ENCODE results near the gene LAD1. TPM values are rescaled to one million over a fixed set of nuclear protein-coding genes. Genes with fewer than 3 reads are reported as not detected.
A peak's percentile ranks its signal among the peaks of the same experiment; 100 is the strongest.

LAD1 gene
- total RNA-seq, 1 experiment from 2014 or later = 0.10 TPM

DNA sequence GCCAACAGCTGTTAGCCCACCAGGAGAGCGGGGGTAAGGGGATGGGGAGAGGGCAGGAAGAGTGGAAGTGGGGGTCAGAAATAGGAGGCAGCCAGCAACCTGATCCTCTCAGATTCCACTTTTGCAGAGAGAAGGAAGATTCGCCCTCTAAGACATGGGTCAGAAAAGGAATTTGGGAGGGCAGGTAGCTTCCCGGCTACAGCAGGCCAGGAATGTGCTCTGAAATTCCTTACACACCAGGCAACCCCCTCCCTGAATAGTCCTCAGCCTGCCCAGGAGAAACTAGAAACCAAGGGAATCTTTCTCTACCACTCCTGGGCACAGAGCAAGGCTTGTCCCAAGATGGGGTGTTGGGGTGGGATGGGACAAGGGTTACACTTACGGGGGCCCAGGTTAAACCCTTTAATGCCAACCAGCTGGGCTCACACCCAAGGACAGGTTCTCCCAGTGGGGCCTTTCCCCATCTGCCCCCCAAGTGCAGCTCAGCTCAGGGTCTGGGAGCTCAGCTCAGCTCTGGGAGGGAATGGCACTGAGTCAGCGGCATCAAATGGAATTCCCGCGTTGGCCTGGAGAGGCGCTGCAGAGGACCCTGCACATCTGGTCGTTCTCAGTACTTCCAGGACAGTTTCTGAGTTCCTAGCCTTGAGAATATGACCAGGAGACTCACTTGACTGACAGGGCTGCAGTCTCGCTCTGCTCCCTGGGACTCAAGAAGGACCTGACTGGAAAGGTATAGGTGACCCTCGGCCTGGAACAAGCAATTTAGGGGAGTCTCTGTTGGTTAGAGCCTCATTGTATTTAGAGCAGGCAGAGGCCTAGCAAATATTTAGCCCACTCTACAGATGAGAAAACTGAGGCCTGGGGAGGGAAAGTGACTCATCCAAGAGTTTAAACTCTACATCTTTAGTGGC, 22.4 kb downstream of the LAD1 start:
- ATAC-seq = no peak
- intact Hi-C loops (cut with micrococcal nuclease; ENCODE audit: unreplicated experiment) = no loop called here
- TF ChIP-seq SIN3A (IDR thresholded peaks at IDR 0.05; ENCODE audit: borderline replicate concordance, insufficient read depth, low read depth, low read length) (no peak), TCF7L2 (IDR thresholded peaks at IDR 0.05; ENCODE audit: low read depth, low read length) (no peak), POLR2AphosphoS5 (IDR thresholded peaks at IDR 0.05; ENCODE audit: low read depth, low read length) (no peak)
- TF ChIP-seq, protein P1, sequence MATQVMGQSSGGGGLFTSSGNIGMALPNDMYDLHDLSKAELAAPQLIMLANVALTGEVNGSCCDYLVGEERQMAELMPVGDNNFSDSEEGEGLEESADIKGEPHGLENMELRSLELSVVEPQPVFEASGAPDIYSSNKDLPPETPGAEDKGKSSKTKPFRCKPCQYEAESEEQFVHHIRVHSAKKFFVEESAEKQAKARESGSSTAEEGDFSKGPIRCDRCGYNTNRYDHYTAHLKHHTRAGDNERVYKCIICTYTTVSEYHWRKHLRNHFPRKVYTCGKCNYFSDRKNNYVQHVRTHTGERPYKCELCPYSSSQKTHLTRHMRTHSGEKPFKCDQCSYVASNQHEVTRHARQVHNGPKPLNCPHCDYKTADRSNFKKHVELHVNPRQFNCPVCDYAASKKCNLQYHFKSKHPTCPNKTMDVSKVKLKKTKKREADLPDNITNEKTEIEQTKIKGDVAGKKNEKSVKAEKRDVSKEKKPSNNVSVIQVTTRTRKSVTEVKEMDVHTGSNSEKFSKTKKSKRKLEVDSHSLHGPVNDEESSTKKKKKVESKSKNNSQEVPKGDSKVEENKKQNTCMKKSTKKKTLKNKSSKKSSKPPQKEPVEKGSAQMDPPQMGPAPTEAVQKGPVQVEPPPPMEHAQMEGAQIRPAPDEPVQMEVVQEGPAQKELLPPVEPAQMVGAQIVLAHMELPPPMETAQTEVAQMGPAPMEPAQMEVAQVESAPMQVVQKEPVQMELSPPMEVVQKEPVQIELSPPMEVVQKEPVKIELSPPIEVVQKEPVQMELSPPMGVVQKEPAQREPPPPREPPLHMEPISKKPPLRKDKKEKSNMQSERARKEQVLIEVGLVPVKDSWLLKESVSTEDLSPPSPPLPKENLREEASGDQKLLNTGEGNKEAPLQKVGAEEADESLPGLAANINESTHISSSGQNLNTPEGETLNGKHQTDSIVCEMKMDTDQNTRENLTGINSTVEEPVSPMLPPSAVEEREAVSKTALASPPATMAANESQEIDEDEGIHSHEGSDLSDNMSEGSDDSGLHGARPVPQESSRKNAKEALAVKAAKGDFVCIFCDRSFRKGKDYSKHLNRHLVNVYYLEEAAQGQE (IDR thresholded peaks at IDR 0.05; ENCODE audit: insufficient read depth in 1 of 2, low read depth in 2 of 2, low read length in 1 of 2) = no peak
- TF ChIP-seq, protein P2, sequence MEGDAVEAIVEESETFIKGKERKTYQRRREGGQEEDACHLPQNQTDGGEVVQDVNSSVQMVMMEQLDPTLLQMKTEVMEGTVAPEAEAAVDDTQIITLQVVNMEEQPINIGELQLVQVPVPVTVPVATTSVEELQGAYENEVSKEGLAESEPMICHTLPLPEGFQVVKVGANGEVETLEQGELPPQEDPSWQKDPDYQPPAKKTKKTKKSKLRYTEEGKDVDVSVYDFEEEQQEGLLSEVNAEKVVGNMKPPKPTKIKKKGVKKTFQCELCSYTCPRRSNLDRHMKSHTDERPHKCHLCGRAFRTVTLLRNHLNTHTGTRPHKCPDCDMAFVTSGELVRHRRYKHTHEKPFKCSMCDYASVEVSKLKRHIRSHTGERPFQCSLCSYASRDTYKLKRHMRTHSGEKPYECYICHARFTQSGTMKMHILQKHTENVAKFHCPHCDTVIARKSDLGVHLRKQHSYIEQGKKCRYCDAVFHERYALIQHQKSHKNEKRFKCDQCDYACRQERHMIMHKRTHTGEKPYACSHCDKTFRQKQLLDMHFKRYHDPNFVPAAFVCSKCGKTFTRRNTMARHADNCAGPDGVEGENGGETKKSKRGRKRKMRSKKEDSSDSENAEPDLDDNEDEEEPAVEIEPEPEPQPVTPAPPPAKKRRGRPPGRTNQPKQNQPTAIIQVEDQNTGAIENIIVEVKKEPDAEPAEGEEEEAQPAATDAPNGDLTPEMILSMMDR (IDR thresholded peaks at IDR 0.05) = peak; percentile 67
- CTCF ChIA-PET = no interaction called here
- in situ Hi-C loops (cut with HindIII; ENCODE audit: low pct_unique_long_range_greater_than_20kb, low sequenced_read_pairs) = no loop called here
- H3K27me3 ChIP-seq (ENCODE audit: control insufficient read depth, insufficient read depth, low read length) = peaks cover 10% of the 10 kb centered on the region; the same call in 1 of the 2 replicates
- H3K9me3 ChIP-seq (ENCODE audit: control insufficient read depth, insufficient read depth, low read depth, low read length) = no peaks in the 10 kb centered on the region
- no TSS peak for BruUV-seq (replicated peaks)
- no peaks in the 10 kb centered on the region for H3K36me3 ChIP-seq (ENCODE audit: control insufficient read depth, insufficient read depth, low read length)
- POLR2A ChIA-PET = interaction anchor here (0.6 kb wide), 1 partner anchor 525 kb away, joined by 3 read pairs; no protein-coding TSS in a partner anchor
- no peak overlapping the region for H3K4me3 ChIP-seq (ENCODE audit: low read depth in 2 of 2, low read length in 2 of 2)
- no peak for DNase-seq (ENCODE audit: low read depth, low spot score)
- H3K4me1 ChIP-seq (ENCODE audit: control insufficient read depth, insufficient read depth, low read length) = no peaks in the 10 kb centered on the region
- no peak overlapping the region for H3K27ac ChIP-seq (ENCODE audit: low read length)

DNA sequence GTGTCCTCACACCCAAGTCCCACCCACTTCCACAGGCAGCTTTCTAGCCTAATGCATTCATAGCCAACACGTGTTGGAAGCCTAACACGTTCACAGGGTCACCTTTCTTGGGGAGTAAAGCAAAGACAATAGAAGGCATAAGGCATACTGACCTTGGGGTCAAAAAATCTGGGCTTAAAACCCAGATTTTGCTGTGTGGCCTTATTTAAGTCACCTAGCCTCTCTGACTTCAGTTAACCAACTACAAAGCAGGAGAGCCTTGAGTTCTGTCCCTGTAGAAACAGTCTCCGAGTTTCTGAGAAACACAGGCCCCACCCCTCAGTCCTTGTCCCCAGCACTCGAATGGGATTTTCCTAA, 23.0 kb downstream of the LAD1 start:
- H3K4me3 ChIP-seq (ENCODE audit: low read depth in 2 of 2, low read length in 2 of 2) = no peak overlapping the region
- in situ Hi-C loops (cut with HindIII; ENCODE audit: low pct_unique_long_range_greater_than_20kb, low sequenced_read_pairs) (no loop called here), intact Hi-C loops (cut with micrococcal nuclease; ENCODE audit: unreplicated experiment) (no loop called here)
- no peak overlapping the region for H3K27ac ChIP-seq (ENCODE audit: low read length)
- no peaks in the 10 kb centered on the region for H3K9me3 ChIP-seq (ENCODE audit: control insufficient read depth, insufficient read depth, low read depth, low read length)
- ChIA-PET CTCF (no interaction called here), POLR2A (interaction anchor here (0.6 kb wide), 1 partner anchor 526 kb away, joined by 3 read pairs; no protein-coding TSS in a partner anchor)
- H3K27me3 ChIP-seq (ENCODE audit: control insufficient read depth, insufficient read depth, low read length) = peaks cover 10% of the 10 kb centered on the region; the same call in 1 of the 2 replicates
- BruUV-seq (replicated peaks) = no TSS peak
- TF ChIP-seq POLR2AphosphoS5 (IDR thresholded peaks at IDR 0.05; ENCODE audit: low read depth, low read length) = no peak
- TF ChIP-seq, protein P1 (IDR thresholded peaks at IDR 0.05; ENCODE audit: insufficient read depth in 1 of 2, low read depth in 2 of 2, low read length in 1 of 2) = no peak
- TF ChIP-seq, protein P2 (IDR thresholded peaks at IDR 0.05) = no peak
- TF ChIP-seq TCF7L2 (IDR thresholded peaks at IDR 0.05; ENCODE audit: low read depth, low read length) = no peak
- TF ChIP-seq SIN3A (IDR thresholded peaks at IDR 0.05; ENCODE audit: borderline replicate concordance, insufficient read depth, low read depth, low read length) = no peak
- no peak for DNase-seq (ENCODE audit: low read depth, low spot score)
- no peaks in the 10 kb centered on the region for H3K4me1 ChIP-seq (ENCODE audit: control insufficient read depth, insufficient read depth, low read length)
- no peaks in the 10 kb centered on the region for H3K36me3 ChIP-seq (ENCODE audit: control insufficient read depth, insufficient read depth, low read length)
- ATAC-seq = no peak
